ENCODE data around the gene KCNH3. TPM values are rescaled to one million over a fixed set of nuclear protein-coding genes. Genes with fewer than 3 reads are reported as not detected.

KCNH3 gene
- total RNA-seq, 1 experiment from 2014 or later, result 0.26 TPM

- H3K27ac Mint-ChIP-seq, result no peak overlapping the region
- Histone ChIP-seq H3K4ac (ENCODE audit: low read depth, low read length) (no peak overlapping the region), H2BK15ac (ENCODE audit: low read depth, low read length) (no peak overlapping the region), H4K8ac (replicated peaks; ENCODE audit: insufficient read length, low read depth, low read length) (no peak overlapping the region), H3K9ac (ENCODE audit: extremely low read depth, insufficient read length, low read length) (no peak overlapping the region), H2BK12ac (ENCODE audit: insufficient read length, low read depth, low read length) (no peak overlapping the region), H3K56ac (ENCODE audit: insufficient read length, low read depth, low read length) (no peak overlapping the region), H3K27me3 (ENCODE audit: insufficient read depth, low read length) (no peaks in the 10 kb centered on the region), H3K18ac (ENCODE audit: insufficient read length, low read depth, low read length) (no peak overlapping the region), H3K79me1 (ENCODE audit: insufficient read depth, low read depth, low read length, poor library complexity, severe bottlenecking) (no peaks in the 10 kb centered on the region), H3K4me1 (ENCODE audit: insufficient read depth, low read length) (no peaks in the 10 kb centered on the region), H3K23ac (ENCODE audit: insufficient read length, low read depth, low read length) (no peak overlapping the region), H3K14ac (ENCODE audit: insufficient read depth, low read length) (no peak overlapping the region), H3K4me2 (ENCODE audit: insufficient read depth, insufficient read length, low read length) (no peak overlapping the region), H2BK120ac (ENCODE audit: low read depth, low read length, poor library complexity, severe bottlenecking) (no peak overlapping the region), H3K9me3 (ENCODE audit: control insufficient read depth, low read depth, low read length) (no peaks in the 10 kb centered on the region), H2AK5ac (ENCODE audit: insufficient read length, low read length) (no peak overlapping the region), H3K23me2 (ENCODE audit: insufficient read length, low read depth, low read length, poor library complexity, severe bottlenecking) (no peaks in the 10 kb centered on the region), H4K20me1 (ENCODE audit: control insufficient read depth, insufficient read depth, insufficient read length) (no peaks in the 10 kb centered on the region), H2BK20ac (ENCODE audit: low read depth, low read length, poor library complexity, severe bottlenecking) (no peak overlapping the region), H2BK5ac (ENCODE audit: insufficient read length, low read length) (no peak overlapping the region), H3K79me2 (ENCODE audit: insufficient read depth, low read length) (no peaks in the 10 kb centered on the region), H4K91ac (ENCODE audit: insufficient read length, low read depth, low read length) (no peak overlapping the region), H2AFZ (ENCODE audit: low read length) (no peak overlapping the region), H3K27ac (ENCODE audit: insufficient read length, low read depth, low read length) (no peak overlapping the region), H4K5ac (ENCODE audit: insufficient read length, low read depth, low read length) (no peak overlapping the region), H3T11ph (ENCODE audit: low read length) (no peak overlapping the region)
- no CpG with 5 or more reads among the region's 5 CpGs for WGBS (ENCODE audit: extremely low coverage, insufficient read length, low lambda C conversion rate)
- H3K4me3 Mint-ChIP-seq, result no peak overlapping the region
- no peaks in the 10 kb centered on the region for H3K9me3 Mint-ChIP-seq
- no peak for TF ChIP-seq CTCF (conservative IDR thresholded peaks at IDR 0.05)
- no peak for DNase-seq
- no peaks in the 10 kb centered on the region for H3K4me1 Mint-ChIP-seq
- H3K27me3 Mint-ChIP-seq (ENCODE audit: low read depth), result no peaks in the 10 kb centered on the region; the same call in 1 of the 2 replicates
- H3K36me3 Mint-ChIP-seq (ENCODE audit: insufficient read depth in 1 of 3, low read depth in 3 of 3), result peaks cover 0 to 8% (median 3%) of the 10 kb centered on the region in 3 experiments; a peak in 4 of 7 replicates
Observed at GRCh38 chr12:49515266-49515665, 23.6 kb upstream of the KCNH3 start.

Measured in H9 (cell line).